ENCODE measurements around the gene CAP2.

CAP2 gene

DNA sequence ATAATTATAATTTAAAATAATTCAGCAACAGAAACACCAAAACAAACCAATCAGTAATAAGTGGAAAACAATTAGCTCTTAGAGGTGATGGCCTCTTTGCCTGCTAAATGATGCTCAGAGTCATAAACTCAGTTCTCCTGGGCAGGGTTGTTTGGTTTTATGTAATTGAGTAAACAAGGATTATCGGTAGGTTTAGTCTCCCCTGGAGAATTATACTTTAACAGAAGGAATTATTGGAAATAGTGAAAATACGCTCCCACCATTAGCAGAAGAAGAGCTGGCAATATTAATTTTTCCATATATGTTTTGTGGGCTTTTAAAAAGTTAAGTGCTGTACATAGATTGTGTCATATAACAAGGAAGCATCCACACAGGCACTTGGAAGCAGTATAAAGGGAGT lies 27.0 kb downstream of the CAP2 start:
- TF ChIP-seq TAF1 (IDR thresholded peaks at IDR 0.05; ENCODE audit: borderline replicate concordance, insufficient read depth, low read length): no peak
- TF ChIP-seq SIN3A (IDR thresholded peaks at IDR 0.05; ENCODE audit: borderline replicate concordance, insufficient read depth, low read length): no peak
- TF ChIP-seq FOXP2 (optimal IDR thresholded peaks at IDR 0.05; ENCODE audit: borderline replicate concordance, extremely low read depth, extremely low read length, insufficient read depth): no peak
- TF ChIP-seq POLR2AphosphoS5 (IDR thresholded peaks at IDR 0.05; ENCODE audit: low read depth, low read length): no peak
- TF ChIP-seq, protein P1, sequence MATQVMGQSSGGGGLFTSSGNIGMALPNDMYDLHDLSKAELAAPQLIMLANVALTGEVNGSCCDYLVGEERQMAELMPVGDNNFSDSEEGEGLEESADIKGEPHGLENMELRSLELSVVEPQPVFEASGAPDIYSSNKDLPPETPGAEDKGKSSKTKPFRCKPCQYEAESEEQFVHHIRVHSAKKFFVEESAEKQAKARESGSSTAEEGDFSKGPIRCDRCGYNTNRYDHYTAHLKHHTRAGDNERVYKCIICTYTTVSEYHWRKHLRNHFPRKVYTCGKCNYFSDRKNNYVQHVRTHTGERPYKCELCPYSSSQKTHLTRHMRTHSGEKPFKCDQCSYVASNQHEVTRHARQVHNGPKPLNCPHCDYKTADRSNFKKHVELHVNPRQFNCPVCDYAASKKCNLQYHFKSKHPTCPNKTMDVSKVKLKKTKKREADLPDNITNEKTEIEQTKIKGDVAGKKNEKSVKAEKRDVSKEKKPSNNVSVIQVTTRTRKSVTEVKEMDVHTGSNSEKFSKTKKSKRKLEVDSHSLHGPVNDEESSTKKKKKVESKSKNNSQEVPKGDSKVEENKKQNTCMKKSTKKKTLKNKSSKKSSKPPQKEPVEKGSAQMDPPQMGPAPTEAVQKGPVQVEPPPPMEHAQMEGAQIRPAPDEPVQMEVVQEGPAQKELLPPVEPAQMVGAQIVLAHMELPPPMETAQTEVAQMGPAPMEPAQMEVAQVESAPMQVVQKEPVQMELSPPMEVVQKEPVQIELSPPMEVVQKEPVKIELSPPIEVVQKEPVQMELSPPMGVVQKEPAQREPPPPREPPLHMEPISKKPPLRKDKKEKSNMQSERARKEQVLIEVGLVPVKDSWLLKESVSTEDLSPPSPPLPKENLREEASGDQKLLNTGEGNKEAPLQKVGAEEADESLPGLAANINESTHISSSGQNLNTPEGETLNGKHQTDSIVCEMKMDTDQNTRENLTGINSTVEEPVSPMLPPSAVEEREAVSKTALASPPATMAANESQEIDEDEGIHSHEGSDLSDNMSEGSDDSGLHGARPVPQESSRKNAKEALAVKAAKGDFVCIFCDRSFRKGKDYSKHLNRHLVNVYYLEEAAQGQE (IDR thresholded peaks at IDR 0.05; ENCODE audit: insufficient read depth in 1 of 2, low read depth in 2 of 2, low read length in 2 of 2): no peak

DNA sequence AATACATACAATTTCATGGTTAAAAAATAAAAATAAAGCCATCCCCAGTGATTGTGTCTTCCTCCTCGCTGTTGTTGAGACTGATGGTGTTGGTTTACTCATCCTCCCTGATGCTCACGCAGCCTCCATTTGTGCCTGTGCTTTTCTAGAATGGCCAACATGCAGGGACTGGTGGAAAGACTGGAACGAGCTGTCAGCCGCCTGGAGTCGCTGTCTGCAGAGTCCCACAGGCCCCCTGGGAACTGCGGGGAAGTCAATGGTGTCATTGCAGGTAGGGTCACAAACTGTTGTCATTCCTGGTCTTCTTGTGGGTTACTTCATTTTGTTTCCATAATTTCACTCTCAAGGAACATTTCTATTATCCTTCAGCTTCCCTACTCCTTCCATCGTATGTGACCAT lies 28.0 kb downstream of the CAP2 start:
- TF ChIP-seq POLR2AphosphoS5 (IDR thresholded peaks at IDR 0.05; ENCODE audit: low read depth, low read length) (no peak), FOXP2 (optimal IDR thresholded peaks at IDR 0.05; ENCODE audit: borderline replicate concordance, extremely low read depth, extremely low read length, insufficient read depth) (no peak), TAF1 (IDR thresholded peaks at IDR 0.05; ENCODE audit: borderline replicate concordance, insufficient read depth, low read length) (no peak), SIN3A (IDR thresholded peaks at IDR 0.05; ENCODE audit: borderline replicate concordance, insufficient read depth, low read length) (no peak)
- TF ChIP-seq, protein P1 (IDR thresholded peaks at IDR 0.05; ENCODE audit: insufficient read depth in 1 of 2, low read depth in 2 of 2, low read length in 2 of 2): no peak

DNA sequence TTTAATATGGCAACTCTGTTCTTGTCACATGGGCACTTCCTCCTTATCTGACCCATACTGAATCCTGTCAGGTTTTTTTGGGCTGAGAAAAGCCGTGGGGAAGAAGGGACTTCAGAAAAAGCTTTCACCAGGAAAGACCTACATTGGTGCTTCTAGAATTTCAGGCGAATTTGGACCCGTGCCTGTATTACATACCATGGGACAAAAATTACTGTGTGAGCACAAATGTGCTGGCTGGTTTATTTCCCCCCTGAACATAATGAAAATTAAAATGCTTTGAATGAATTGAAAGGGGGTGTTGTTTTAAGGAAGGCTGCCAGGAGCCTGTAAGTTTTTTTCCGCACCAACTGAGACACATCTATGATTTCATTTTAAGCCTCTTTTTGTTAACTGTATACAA lies 29.6 kb downstream of the CAP2 start:
- TF ChIP-seq SIN3A (IDR thresholded peaks at IDR 0.05; ENCODE audit: borderline replicate concordance, insufficient read depth, low read length): no peak
- TF ChIP-seq FOXP2 (optimal IDR thresholded peaks at IDR 0.05; ENCODE audit: borderline replicate concordance, extremely low read depth, extremely low read length, insufficient read depth): no peak
- no peak for TF ChIP-seq POLR2AphosphoS5 (IDR thresholded peaks at IDR 0.05; ENCODE audit: low read depth, low read length)
- no peak for TF ChIP-seq TAF1 (IDR thresholded peaks at IDR 0.05; ENCODE audit: borderline replicate concordance, insufficient read depth, low read length)
- TF ChIP-seq, protein P1 (IDR thresholded peaks at IDR 0.05; ENCODE audit: insufficient read depth in 1 of 2, low read depth in 2 of 2, low read length in 2 of 2): no peak

DNA sequence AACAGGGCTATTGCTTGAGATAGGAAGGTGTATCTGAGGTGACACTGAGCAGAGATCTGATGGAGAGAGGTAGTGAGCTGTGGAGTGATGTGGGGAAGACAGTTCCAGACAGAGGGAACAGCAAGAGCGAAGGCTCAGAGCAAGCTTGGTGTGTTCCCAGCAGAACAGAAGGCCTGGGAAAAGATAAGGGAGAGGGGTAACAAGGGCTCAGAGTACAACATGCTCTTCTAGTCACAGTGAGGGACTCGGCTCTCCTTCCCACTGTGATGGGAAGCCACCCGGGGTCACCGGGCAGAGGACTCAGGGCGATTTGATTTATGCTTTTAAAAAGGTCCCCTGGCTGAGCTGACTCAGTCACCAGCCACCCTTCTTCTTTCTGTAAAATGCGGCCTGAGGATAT lies 33.7 kb downstream of the CAP2 start:
- TF ChIP-seq POLR2AphosphoS5 (IDR thresholded peaks at IDR 0.05; ENCODE audit: low read depth, low read length): no peak

DNA sequence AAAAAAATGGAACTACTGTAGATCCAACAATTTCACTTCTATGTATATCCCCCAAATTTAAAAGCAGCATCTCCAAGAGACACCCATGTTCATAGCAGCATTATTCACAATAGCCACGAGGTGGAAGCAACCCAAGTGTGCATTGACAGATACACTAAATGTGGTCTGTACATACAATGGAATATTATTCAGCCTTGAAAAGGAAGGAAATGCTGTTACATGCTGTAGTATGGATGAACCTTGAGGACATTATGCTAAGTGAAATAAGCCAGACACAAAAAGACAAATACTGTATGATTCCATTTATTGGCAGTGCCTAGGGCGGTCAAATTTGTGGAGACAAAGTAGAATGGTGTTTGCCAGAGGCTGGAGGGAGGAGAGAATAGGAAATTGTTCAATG lies 34.2 kb downstream of the CAP2 start:
- TF ChIP-seq TAF1 (IDR thresholded peaks at IDR 0.05; ENCODE audit: borderline replicate concordance, insufficient read depth, low read length): no peak
- TF ChIP-seq SIN3A (IDR thresholded peaks at IDR 0.05; ENCODE audit: borderline replicate concordance, insufficient read depth, low read length): no peak
- TF ChIP-seq, protein P1 (IDR thresholded peaks at IDR 0.05; ENCODE audit: insufficient read depth in 1 of 2, low read depth in 2 of 2, low read length in 2 of 2): no peak
- no peak for TF ChIP-seq POLR2AphosphoS5 (IDR thresholded peaks at IDR 0.05; ENCODE audit: low read depth, low read length)
- no peak for TF ChIP-seq FOXP2 (optimal IDR thresholded peaks at IDR 0.05; ENCODE audit: borderline replicate concordance, extremely low read depth, extremely low read length, insufficient read depth)
